Endothelial cell of umbilical vein (primary cell): Measurements from ENCODE around the gene PLEKHH1. TPM values are rescaled to one million over a fixed set of nuclear protein-coding genes. Genes with fewer than 3 reads are reported as not detected.

ENCODE experiments used
- BruUV-seq: library from RNA; stranded (reverse); fragments of 400-500 nt; replicated peaks from 2 replicates; lab custom pipeline; 2021; lab: Mats Ljungman, UMichigan
- CTCF ChIA-PET: fragments of 300-600, 350-600 bp; sonication (Branson Sonifier 250); formaldehyde crosslinking; loops from one replicate; lab custom pipeline; 2021; ENCODE audit warnings: antibody characterized with exemption, inconsistent platforms; lab: Charles Lee
- POLR2A ChIA-PET: fragments of 300-600, 350-600 bp; sonication (Branson Sonifier 250); formaldehyde crosslinking; loops from one replicate; lab custom pipeline; 2021; ENCODE audit warnings: antibody characterized with exemption, inconsistent platforms; lab: Charles Lee
- DNase-seq: peaks from one replicate; pipeline ENCODE4 v3.0.0-alpha.2; 2011; ENCODE audit warnings: low read depth, low spot score
- FAIRE-seq: peaks from 2 replicates; lab custom pipeline; 2011; peaks lifted over from hg19 to GRCh38; lab: Jason Lieb, UNC
- H2AFZ ChIP-seq: 2 replicates; pipeline ENCODE4 v1.6.0; 2012; ENCODE audit warnings: low read depth, low read length, control low read depth, inconsistent platforms
- H3K27ac ChIP-seq: 2 replicates; pipeline ENCODE4 v1.5.1; 2011; ENCODE audit warnings: low read depth, mild to moderate bottlenecking, control low read depth, low read length, moderate library complexity; ENCODE audit not compliant: insufficient read depth
- H3K27me3 ChIP-seq, 2 experiments: 2 replicates each; pipeline versions ENCODE4 v1.6.0 to v1.6.1; 2011; ENCODE audit warnings: low read length in 2 of 2, mixed read lengths in 1 of 2; ENCODE audit not compliant: control insufficient read depth in 2 of 2, insufficient read depth in 2 of 2
- H3K36me3 ChIP-seq, 2 experiments: 2 replicates in 1 of 2; 3 replicates in 1 of 2; pipeline ENCODE4 v1.5.1; 2011; ENCODE audit warnings: low read length in 2 of 2, mild to moderate bottlenecking in 1 of 2, moderate library complexity in 1 of 2; ENCODE audit not compliant: control insufficient read depth in 2 of 2, insufficient read depth in 2 of 2; ENCODE audit errors: extremely low read depth in 1 of 2
- H3K4me1 ChIP-seq: 3 replicates; pipeline ENCODE4 v1.5.1; 2011; ENCODE audit warnings: mild to moderate bottlenecking, low read length; ENCODE audit not compliant: control insufficient read depth, insufficient read depth; ENCODE audit errors: extremely low read depth
- H3K4me2 ChIP-seq: 2 replicates; pipeline ENCODE4 v1.6.1; 2011; ENCODE audit warnings: low read length, control low read depth, mixed read lengths; ENCODE audit not compliant: insufficient read depth
- H3K4me3 ChIP-seq, 3 experiments: fragments of 200-600 bp in 1 of 3; sonication (generic), shearing (Covaris generic) in 1 of 3; replicated peaks in 1 of 3; 2 replicates each; pipeline ENCODE4 v1.5.1; 2011 to 2016; ENCODE audit warnings: control low read depth in 3 of 3, low read length in 3 of 3, mild to moderate bottlenecking in 2 of 3, inconsistent platforms in 1 of 3, low read depth in 1 of 3, moderate library complexity in 1 of 3; ENCODE audit not compliant: insufficient read depth in 1 of 3
- H3K79me2 ChIP-seq: 2 replicates; pipeline ENCODE4 v1.6.0; 2012; ENCODE audit warnings: low read length, inconsistent platforms; ENCODE audit not compliant: control insufficient read depth, insufficient read depth
- H3K9ac ChIP-seq: replicated peaks from 2 replicates; pipeline ENCODE3; 2011; ENCODE audit warnings: low read length, control low read depth; ENCODE audit not compliant: insufficient read depth; ENCODE audit errors: extremely low read depth
- H3K9me1 ChIP-seq: replicated peaks from 3 replicates; pipeline ENCODE4 v1.6.0; 2011; ENCODE audit warnings: mild to moderate bottlenecking, low read length; ENCODE audit not compliant: control insufficient read depth, insufficient read depth; ENCODE audit errors: extremely low read depth
- H3K9me3 ChIP-seq: replicated peaks from 2 replicates; pipeline ENCODE4 v1.5.1; 2012; ENCODE audit warnings: low read length, inconsistent platforms; ENCODE audit not compliant: control insufficient read depth, insufficient read depth
- H4K20me1 ChIP-seq: replicated peaks from 2 replicates; pipeline ENCODE3; 2011; ENCODE audit warnings: mild to moderate bottlenecking, low read length; ENCODE audit not compliant: control insufficient read depth, insufficient read depth; ENCODE audit errors: extremely low read depth
- CTCF ChIP-seq, 2 donors: IDR thresholded peaks; 1 replicate in 1 of 2; 2 replicates in 1 of 2; pipeline ENCODE4 v1.5.1; 2011; ENCODE audit warnings: low read length in 2 of 2, mild to moderate bottlenecking in 2 of 2, moderate library complexity in 2 of 2, control low read depth in 1 of 2, inconsistent platforms in 1 of 2, low read depth in 1 of 2; ENCODE audit not compliant: insufficient read depth in 1 of 2; ENCODE audit errors: extremely low read depth in 1 of 2
- EZH2 ChIP-seq: IDR thresholded peaks from 2 replicates; pipeline ENCODE4 v1.6.1; 2012; ENCODE audit warnings: borderline replicate concordance, low read depth, mild to moderate bottlenecking, moderate library complexity, low read length, inconsistent platforms; ENCODE audit not compliant: severe bottlenecking
- FOS ChIP-seq: IDR thresholded peaks from 2 replicates; pipeline ENCODE4 v1.6.1; 2011; ENCODE audit warnings: mild to moderate bottlenecking, low read length, moderate library complexity, borderline replicate concordance; ENCODE audit not compliant: insufficient read depth
- GATA2 ChIP-seq: IDR thresholded peaks from 2 replicates; pipeline ENCODE4 v1.7.0; 2011; ENCODE audit warnings: low read depth, mild to moderate bottlenecking, moderate library complexity, mixed read lengths, low read length; ENCODE audit not compliant: insufficient read length, insufficient read depth
- JUN ChIP-seq: IDR thresholded peaks from 2 replicates; pipeline ENCODE4 v1.6.1; 2011; ENCODE audit warnings: borderline replicate concordance, low read depth; ENCODE audit not compliant: insufficient read length, insufficient read depth
- MAX ChIP-seq: IDR thresholded peaks from 2 replicates; pipeline ENCODE4 v1.6.1; 2011; ENCODE audit not compliant: insufficient read depth, insufficient read length
- MYC ChIP-seq: IDR thresholded peaks from one replicate; pipeline ENCODE4 v1.6.1; 2011; ENCODE audit warnings: mild to moderate bottlenecking, low read depth, low read length
- POLR2A ChIP-seq: IDR thresholded peaks from 2 replicates; pipeline ENCODE4 v1.6.1; 2012; ENCODE audit warnings: low read depth, mild to moderate bottlenecking, control low read depth, low read length
- POLR2AphosphoS5 ChIP-seq: IDR thresholded peaks from 2 replicates; pipeline ENCODE4 v1.6.1; 2012; ENCODE audit warnings: low read depth, mild to moderate bottlenecking, control low read depth, low read length, moderate library complexity; ENCODE audit not compliant: insufficient read depth
- dilution Hi-C: fragments of 300-500 bp; cut with MboI; formaldehyde crosslinking; loops from one replicate; pipeline ENCODE4 v1.15.0; 2019; ENCODE audit warnings: low sequenced_read_pairs; ENCODE audit not compliant: extremely low pct_ligation_motif_present
- intact Hi-C: fragments of 100-400 bp; cut with micrococcal nuclease; formaldehyde crosslinking; loops from one replicate; pipeline ENCODE4 v1.10.0; 2022
- polyA plus RNA-seq, 4 experiments: library from polyadenylated mRNA; depleted of rRNA in 3 of 4; stranded (reverse) in 3 of 4; unstranded in 1 of 4; fragments of >200 nt; gene quantifications; 2 replicates each; pipeline versions ENCODE4 v1.2.1 to v1.2.3, GENCODE V29; 2011 to 2012; ENCODE audit warnings: missing spikeins in 1 of 4
- total RNA-seq: library from RNA; stranded (reverse); gene quantifications from 2 replicates; pipeline ENCODE4 v1.2.3, GENCODE V29; 2021

The PLEKHH1 gene
- total and polyA plus RNA-seq, 2 donors (not counting 3 experiments of a cell fraction or from before 2014, with no cell fraction given): 0.17 to 0.71 TPM

GRCh38 chr14:67523764-67524633 is 9.1 kb upstream of the PLEKHH1 start:
- no peak overlapping the region for H2AFZ ChIP-seq
- H3K9me1 ChIP-seq: no peaks in the 10 kb centered on the region
- no peak for FAIRE-seq
- H3K27me3 ChIP-seq: peaks cover 29 to 38% of the 10 kb centered on the region in 2 experiments
- no peak overlapping the region for H3K9ac ChIP-seq
- no peak overlapping the region for H3K4me2 ChIP-seq
- no peaks in the 10 kb centered on the region for H3K9me3 ChIP-seq
- no peaks in the 10 kb centered on the region for H4K20me1 ChIP-seq
- H3K79me2 ChIP-seq: no peaks in the 10 kb centered on the region
- no peak overlapping the region for H3K27ac ChIP-seq
- CTCF ChIA-PET: interaction anchor here (0.8 to 2.0 kb wide), 5 partner anchors 11 to 180 kb away, joined by 3 to 16 read pairs (median 3); no protein-coding TSS in a partner anchor
- DNase-seq: no peak
- H3K4me1 ChIP-seq: no peaks in the 10 kb centered on the region
- intact Hi-C loops: no loop called here
- BruUV-seq: no TSS peak
- TF ChIP-seq CTCF (IDR thresholded peaks at IDR 0.05; ENCODE audit: extremely low read depth in 1 of 2, insufficient read depth in 1 of 2, low read depth in 1 of 2, low read length in 2 of 2) (no peak), POLR2AphosphoS5 (no peak), GATA2 (no peak), POLR2A (no peak), EZH2 (no peak), JUN (no peak), MYC (no peak), MAX (no peak), FOS (no peak)
- no peak overlapping the region for H3K4me3 ChIP-seq
- H3K36me3 ChIP-seq: no peaks in the 10 kb centered on the region
- dilution Hi-C loops: no loop called here
- POLR2A ChIA-PET: no interaction called here
